Measurements from ENCODE around the gene SLC26A1. TPM values are rescaled to one million over a fixed set of nuclear protein-coding genes. Genes with fewer than 3 reads are reported as not detected.

Gene SLC26A1
- total RNA-seq, 1 experiment from 2014 or later = 0.09 TPM

DNA sequence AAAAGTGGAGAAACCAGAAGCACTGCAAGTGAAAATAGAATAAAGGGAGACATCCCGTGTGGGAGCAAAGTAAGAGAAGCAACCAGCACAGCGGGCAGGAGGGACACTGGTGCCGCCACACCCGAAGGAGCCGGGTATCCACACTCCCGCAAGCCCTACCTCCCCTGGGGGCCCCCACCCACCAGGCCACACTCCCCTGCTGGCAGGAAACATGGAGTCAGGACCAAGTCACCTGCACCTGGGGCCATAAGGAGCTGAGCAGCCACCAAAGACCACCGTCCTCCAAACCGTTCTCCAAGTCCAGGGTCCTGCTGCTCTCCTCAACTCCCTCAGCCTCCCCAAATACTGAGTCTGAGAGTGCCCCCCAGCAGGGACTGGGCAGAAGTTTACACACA lies 48.7 kb upstream of the SLC26A1 start:
- H4K5ac ChIP-seq (ENCODE audit: insufficient read length, low read depth, low read length) = no peak overlapping the region
- H3K4me1 ChIP-seq (ENCODE audit: insufficient read depth, low read length) = no peaks in the 10 kb centered on the region; the same call in 1 of the 2 replicates
- Mint-ChIP-seq H3K4me3 (peak overlapping the region in 1 of 2 experiments; percentile 38; a peak in 1 of 5 replicates), H3K36me3 (ENCODE audit: insufficient read depth in 1 of 3, low read depth in 3 of 3) (peaks cover 0 to 2% (median 0%) of the 10 kb centered on the region in 3 experiments; a peak in 2 of 7 replicates), H3K9me3 (no peaks in the 10 kb centered on the region; a peak in 3 of 5 replicates), H3K4me1 (peaks cover 6 to 24% of the 10 kb centered on the region in 2 experiments), H3K27me3 (ENCODE audit: low read depth) (peaks cover 14% of the 10 kb centered on the region), H3K27ac (peak overlapping the region in 1 of 3 experiments; percentile 41; a peak in 2 of 7 replicates)
- no peak overlapping the region for H2BK20ac ChIP-seq (ENCODE audit: low read depth, low read length, poor library complexity, severe bottlenecking)
- no peaks in the 10 kb centered on the region; the same call in 1 of the 2 replicates for H3K27me3 ChIP-seq (ENCODE audit: insufficient read depth, low read length)
- no peak overlapping the region for H3T11ph ChIP-seq (ENCODE audit: low read length)
- no peak overlapping the region for H2AFZ ChIP-seq (ENCODE audit: low read length)
- H3K27ac ChIP-seq (ENCODE audit: insufficient read length, low read depth, low read length) = no peak overlapping the region
- no peak overlapping the region for H2AK5ac ChIP-seq (ENCODE audit: insufficient read length, low read length)
- no peak overlapping the region for H3K56ac ChIP-seq (ENCODE audit: insufficient read length, low read depth, low read length)
- no peak overlapping the region for H4K8ac ChIP-seq (replicated peaks; ENCODE audit: insufficient read length, low read depth, low read length)
- peaks cover 4% of the 10 kb centered on the region for H3K23me2 ChIP-seq (ENCODE audit: insufficient read length, low read depth, low read length, poor library complexity, severe bottlenecking)
- no peaks in the 10 kb centered on the region for H3K79me1 ChIP-seq (ENCODE audit: insufficient read depth, low read depth, low read length, poor library complexity, severe bottlenecking)
- no peak overlapping the region for H2BK120ac ChIP-seq (ENCODE audit: low read depth, low read length, poor library complexity, severe bottlenecking)
- H2BK5ac ChIP-seq (ENCODE audit: insufficient read length, low read length) = no peak overlapping the region
- no peak overlapping the region for H2BK15ac ChIP-seq (ENCODE audit: low read depth, low read length)
- H4K91ac ChIP-seq (ENCODE audit: insufficient read length, low read depth, low read length) = no peak overlapping the region
- H4K20me1 ChIP-seq (ENCODE audit: control insufficient read depth, insufficient read depth, insufficient read length) = no peaks in the 10 kb centered on the region
- H3K4ac ChIP-seq (ENCODE audit: low read depth, low read length) = no peak overlapping the region
- H3K23ac ChIP-seq (ENCODE audit: insufficient read length, low read depth, low read length) = no peak overlapping the region
- TF ChIP-seq, protein P1, sequence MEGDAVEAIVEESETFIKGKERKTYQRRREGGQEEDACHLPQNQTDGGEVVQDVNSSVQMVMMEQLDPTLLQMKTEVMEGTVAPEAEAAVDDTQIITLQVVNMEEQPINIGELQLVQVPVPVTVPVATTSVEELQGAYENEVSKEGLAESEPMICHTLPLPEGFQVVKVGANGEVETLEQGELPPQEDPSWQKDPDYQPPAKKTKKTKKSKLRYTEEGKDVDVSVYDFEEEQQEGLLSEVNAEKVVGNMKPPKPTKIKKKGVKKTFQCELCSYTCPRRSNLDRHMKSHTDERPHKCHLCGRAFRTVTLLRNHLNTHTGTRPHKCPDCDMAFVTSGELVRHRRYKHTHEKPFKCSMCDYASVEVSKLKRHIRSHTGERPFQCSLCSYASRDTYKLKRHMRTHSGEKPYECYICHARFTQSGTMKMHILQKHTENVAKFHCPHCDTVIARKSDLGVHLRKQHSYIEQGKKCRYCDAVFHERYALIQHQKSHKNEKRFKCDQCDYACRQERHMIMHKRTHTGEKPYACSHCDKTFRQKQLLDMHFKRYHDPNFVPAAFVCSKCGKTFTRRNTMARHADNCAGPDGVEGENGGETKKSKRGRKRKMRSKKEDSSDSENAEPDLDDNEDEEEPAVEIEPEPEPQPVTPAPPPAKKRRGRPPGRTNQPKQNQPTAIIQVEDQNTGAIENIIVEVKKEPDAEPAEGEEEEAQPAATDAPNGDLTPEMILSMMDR (conservative IDR thresholded peaks at IDR 0.05) = no peak
- H3K79me2 ChIP-seq (ENCODE audit: insufficient read depth, low read length) = no peaks in the 10 kb centered on the region
- WGBS (ENCODE audit: extremely low coverage, insufficient read length, low lambda C conversion rate) = no CpG with 5 or more reads among the region's 8 CpGs
- H3K18ac ChIP-seq (ENCODE audit: insufficient read length, low read depth, low read length) = no peak overlapping the region
- no peaks in the 10 kb centered on the region for H3K9me3 ChIP-seq (ENCODE audit: control insufficient read depth, low read depth, low read length)
- no peak overlapping the region for H3K4me2 ChIP-seq (ENCODE audit: insufficient read depth, insufficient read length, low read length)
- no peak overlapping the region for H2BK12ac ChIP-seq (ENCODE audit: insufficient read length, low read depth, low read length)
- no peak overlapping the region for H3K14ac ChIP-seq (ENCODE audit: insufficient read depth, low read length)
- no peak for DNase-seq
- H3K9ac ChIP-seq (ENCODE audit: extremely low read depth, insufficient read length, low read length) = no peak overlapping the region

Data from H9 (cell line).